Fibroblast of villous mesenchyme (primary cell): Measurements from ENCODE around the gene PRKAR2B. TPM values are rescaled to one million over a fixed set of nuclear protein-coding genes. Genes with fewer than 3 reads are reported as not detected.

Source experiments
- DNase-seq: peaks from one replicate; pipeline ENCODE4 v3.0.0-alpha.2; 2010; ENCODE audit warnings: low read depth
- H3K4me3 ChIP-seq: 2 replicates; pipeline ENCODE4 v1.5.1; 2011; ENCODE audit warnings: low read depth, mild to moderate bottlenecking, low read length
- total RNA-seq: library from RNA; depleted of rRNA; stranded (reverse); fragments of >200 nt; gene quantifications from 2 replicates; pipeline ENCODE4 v1.2.3, GENCODE V29; 2012
- TF ChIP-seq, protein P1 (sequence below): IDR thresholded peaks from 2 replicates; pipeline ENCODE4 v1.5.1; 2012; ENCODE audit warnings: low read depth, mild to moderate bottlenecking, low read length; ENCODE audit not compliant: insufficient read depth

The PRKAR2B gene
- total RNA-seq, 1 donor: 3.9 TPM

DNA sequence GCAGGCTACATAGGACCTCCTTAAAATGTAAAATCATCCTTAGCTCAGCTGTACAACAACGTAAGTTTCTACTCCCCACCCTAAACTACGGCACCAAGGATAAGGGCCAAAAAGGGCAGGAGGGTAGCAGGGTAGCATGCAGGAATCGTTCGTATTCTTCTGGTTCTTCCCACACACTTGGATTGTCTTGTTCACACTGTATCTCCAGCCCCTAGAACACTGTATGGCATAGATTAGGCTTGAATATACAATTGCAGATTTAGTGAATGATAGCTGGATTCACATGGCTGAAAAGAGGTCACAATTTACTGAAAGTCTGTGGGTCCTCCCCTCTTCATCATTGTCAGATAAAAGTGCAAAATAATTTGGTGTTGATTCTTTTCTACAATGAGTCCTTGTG lies 28.2 kb upstream of the PRKAR2B start:
- TF ChIP-seq, protein P1, sequence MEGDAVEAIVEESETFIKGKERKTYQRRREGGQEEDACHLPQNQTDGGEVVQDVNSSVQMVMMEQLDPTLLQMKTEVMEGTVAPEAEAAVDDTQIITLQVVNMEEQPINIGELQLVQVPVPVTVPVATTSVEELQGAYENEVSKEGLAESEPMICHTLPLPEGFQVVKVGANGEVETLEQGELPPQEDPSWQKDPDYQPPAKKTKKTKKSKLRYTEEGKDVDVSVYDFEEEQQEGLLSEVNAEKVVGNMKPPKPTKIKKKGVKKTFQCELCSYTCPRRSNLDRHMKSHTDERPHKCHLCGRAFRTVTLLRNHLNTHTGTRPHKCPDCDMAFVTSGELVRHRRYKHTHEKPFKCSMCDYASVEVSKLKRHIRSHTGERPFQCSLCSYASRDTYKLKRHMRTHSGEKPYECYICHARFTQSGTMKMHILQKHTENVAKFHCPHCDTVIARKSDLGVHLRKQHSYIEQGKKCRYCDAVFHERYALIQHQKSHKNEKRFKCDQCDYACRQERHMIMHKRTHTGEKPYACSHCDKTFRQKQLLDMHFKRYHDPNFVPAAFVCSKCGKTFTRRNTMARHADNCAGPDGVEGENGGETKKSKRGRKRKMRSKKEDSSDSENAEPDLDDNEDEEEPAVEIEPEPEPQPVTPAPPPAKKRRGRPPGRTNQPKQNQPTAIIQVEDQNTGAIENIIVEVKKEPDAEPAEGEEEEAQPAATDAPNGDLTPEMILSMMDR: no peak
- DNase-seq: no peak
- no peak overlapping the region for H3K4me3 ChIP-seq

DNA sequence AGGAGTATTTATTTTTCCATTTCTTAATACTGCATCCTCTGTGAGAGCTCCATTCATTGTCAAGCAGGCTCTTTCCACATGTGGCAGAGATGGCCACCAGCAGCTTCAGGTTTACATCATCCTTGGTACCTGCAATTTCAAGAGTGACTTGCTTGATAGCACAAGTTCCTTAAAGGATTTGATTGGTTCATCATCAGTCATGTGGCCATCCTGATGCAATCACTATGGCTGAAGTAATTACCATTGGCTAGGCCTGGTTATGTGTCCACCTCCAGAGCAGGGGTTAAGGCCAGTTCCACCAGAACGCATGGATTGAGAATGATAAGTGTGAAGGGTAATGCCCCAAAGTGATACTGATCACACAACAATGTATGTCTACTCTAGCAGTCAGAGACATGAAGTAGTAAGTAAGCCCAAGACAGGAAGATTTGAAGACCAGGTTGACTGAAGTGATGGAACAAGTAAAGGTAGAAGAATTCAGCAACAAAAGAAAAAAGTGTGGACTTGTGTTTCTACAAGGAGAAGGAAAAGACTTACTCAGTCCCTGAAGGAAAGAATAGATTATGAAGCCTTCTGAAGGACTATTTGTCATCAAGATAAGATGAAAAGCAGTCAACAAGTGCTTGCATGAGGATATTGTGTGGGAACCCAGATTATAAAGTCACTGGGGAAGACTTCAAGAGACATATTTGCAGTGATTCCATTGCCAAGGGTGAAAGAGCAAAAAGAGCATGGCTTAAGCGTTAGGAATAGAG lies 26.4 kb upstream of the PRKAR2B start:
- DNase-seq: no peak
- no peak overlapping the region for H3K4me3 ChIP-seq
- TF ChIP-seq, protein P1: no peak

DNA sequence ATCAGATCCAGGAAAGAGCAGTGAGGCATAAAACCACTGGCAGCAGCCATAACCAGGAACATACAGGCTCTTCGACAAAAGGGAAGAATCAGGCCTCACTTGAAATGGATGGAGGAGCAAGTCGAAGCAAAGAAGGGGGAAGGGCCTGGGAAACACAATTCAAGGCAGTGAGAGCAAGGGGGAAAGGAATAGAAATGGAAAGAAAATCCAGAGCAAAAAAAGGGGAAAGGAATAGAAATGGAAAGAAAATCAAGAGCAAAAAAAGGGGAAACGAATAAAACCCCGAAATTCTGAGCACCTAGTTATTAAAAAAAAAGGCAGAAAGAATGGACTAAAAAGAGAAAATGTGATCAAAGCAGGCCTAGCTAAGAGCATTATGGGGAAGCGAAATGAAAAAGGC lies 24.1 kb upstream of the PRKAR2B start:
- H3K4me3 ChIP-seq: no peak overlapping the region
- TF ChIP-seq, protein P1: no peak
- no peak for DNase-seq

DNA sequence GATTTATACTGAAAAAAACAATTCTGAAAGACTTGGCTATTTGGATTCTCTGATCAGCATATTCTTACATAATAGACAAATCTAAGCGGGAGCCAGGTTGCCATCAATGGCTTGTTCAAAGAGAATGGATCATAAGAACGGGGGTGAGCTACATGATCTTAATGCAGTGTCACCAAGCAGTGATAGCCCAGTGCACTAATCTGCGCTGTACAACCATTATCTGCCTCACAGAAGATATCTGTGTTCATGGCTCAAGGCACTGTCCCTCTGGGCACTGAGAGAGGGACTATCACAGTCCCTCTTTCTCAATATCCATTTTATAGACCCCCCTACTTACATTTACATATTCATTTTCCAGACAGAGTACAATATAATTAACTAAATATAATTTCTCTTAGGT lies 22.9 kb upstream of the PRKAR2B start:
- DNase-seq: no peak

DNA sequence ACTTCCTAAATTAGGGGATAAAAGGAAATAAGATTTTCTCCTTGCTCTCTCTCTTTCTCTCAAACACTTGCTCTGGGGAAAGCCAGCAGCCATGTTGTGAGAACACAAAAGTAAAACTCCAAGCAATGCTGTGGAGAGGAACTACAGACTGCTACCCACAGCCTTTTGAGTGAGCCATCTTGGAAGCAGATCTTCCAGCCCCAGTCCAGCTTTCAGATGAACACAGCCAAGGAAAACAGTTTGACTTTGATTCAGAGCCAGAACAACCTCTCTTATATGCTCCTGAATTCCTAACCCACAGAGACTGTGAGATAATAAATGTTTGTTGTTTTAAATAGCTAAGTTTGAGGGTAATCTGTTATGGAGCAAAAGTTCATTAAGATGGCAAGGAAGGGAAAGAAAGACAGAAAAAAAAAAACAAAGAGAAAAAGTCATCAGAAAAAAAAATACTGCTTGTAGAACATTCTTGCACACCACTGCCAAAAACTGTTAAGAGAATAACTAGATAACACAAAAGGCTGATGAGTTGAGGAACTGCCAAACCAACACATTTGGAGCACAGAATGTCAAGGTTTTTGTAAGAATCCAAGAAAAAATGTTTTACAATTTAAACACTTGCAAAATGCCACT lies 20.9 kb upstream of the PRKAR2B start:
- no peak for DNase-seq
- TF ChIP-seq, protein P1: no peak
- H3K4me3 ChIP-seq: no peak overlapping the region

More for the DNA sequence above, 22.9 kb upstream of the PRKAR2B start:
- H3K4me3 ChIP-seq: no peak overlapping the region
- TF ChIP-seq, protein P1: no peak

DNA sequence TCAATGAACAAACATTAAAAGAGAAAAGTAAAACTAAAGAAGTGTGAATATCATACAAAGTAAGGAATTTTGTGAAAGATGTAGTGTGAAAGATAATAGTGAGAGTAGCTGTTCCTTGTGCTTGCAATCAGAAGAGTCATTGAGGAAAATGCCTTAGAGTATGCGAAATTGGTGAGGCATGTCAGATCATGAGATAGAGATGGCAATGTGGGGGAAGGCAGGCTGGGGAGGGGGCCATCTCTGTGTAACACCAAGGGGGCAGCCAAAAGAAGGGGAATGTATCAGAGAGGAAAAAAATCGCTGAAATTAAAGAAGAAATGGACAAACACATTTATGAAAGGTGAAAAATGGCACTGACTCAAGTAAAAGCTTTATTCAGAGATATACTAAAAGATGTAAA lies 19.6 kb upstream of the PRKAR2B start:
- no peak for DNase-seq
- TF ChIP-seq, protein P1: no peak
- H3K4me3 ChIP-seq: no peak overlapping the region
